ENCODE measurements around the gene ARPC5L. TPM values are rescaled to one million over a fixed set of nuclear protein-coding genes. Genes with fewer than 3 reads are reported as not detected.
A peak's percentile ranks its signal among the peaks of the same experiment; 100 is the strongest.

ARPC5L gene
- total and polyA plus RNA-seq, 2 experiments from 2014 or later, result 35.9 to 87.3 TPM

DNA sequence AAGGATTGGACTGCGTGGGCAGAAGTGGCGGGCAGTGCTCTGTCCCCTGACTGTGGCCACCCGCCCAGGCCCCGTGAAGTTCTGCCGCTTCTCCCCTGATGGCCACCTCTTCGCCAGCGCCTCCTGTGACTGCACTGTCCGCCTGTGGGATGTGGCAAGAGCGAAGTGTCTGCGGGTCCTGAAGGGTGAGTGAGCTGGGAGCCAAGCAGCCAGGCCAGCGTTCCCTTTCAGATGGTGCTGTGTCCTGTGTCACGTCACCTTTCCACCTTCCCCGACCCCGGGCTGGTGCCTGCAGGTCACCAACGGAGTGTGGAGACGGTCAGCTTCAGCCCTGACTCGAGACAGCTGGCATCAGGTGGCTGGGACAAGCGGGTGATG, 6.4 kb upstream of the ARPC5L start:
- no peak overlapping the region for H3K4me3 Mint-ChIP-seq
- H3K4me1 ChIP-seq (ENCODE audit: insufficient read depth), result peaks cover 18% of the 10 kb centered on the region
- no peaks in the 10 kb centered on the region for H3K27me3 ChIP-seq (ENCODE audit: insufficient read depth)
- ATAC-seq (no peak), DNase-seq (ENCODE audit: low spot score) (no peak)
- peaks cover 51% of the 10 kb centered on the region for H3F3A ChIP-seq (replicated peaks; ENCODE audit: low read depth)
- H3K4me1 Mint-ChIP-seq, result peaks cover 26% of the 10 kb centered on the region
- 0 out of 2 replicates have a peak overlapping the region, but pooled peaks have one; percentile 72 for H3K27ac ChIP-seq (ENCODE audit: low read depth)
- no peak overlapping the region for H2AFZ ChIP-seq
- peaks cover 20% of the 10 kb centered on the region for H3K79me2 ChIP-seq (replicated peaks; ENCODE audit: insufficient read depth)
- H4K20me1 ChIP-seq (replicated peaks; ENCODE audit: insufficient read depth), result peaks cover 31% of the 10 kb centered on the region
- peaks cover 3% of the 10 kb centered on the region; the same call in 1 of the 3 replicates for H3K9me3 Mint-ChIP-seq
- peaks cover 25% of the 10 kb centered on the region for H3K27me3 Mint-ChIP-seq (ENCODE audit: insufficient read depth, low read depth, poor library complexity)
- no peak overlapping the region for H3K4me3 ChIP-seq
- no peak overlapping the region for H3K4me2 ChIP-seq
- H3K36me3 Mint-ChIP-seq (ENCODE audit: low read depth), result peaks cover 40% of the 10 kb centered on the region
- no peak for TF ChIP-seq JUNB (IDR thresholded peaks at IDR 0.05; ENCODE audit: unreplicated experiment)
- no peak for TF ChIP-seq EZH2phosphoT487 (IDR thresholded peaks at IDR 0.05; ENCODE audit: unreplicated experiment)
- no peak for TF ChIP-seq CREB1 (CRISPR knock-in tag; IDR thresholded peaks at IDR 0.05; ENCODE audit: low read depth)
- TF ChIP-seq STAT1 (IDR thresholded peaks at IDR 0.05; ENCODE audit: unreplicated experiment), result no peak
- TF ChIP-seq, protein P1, sequence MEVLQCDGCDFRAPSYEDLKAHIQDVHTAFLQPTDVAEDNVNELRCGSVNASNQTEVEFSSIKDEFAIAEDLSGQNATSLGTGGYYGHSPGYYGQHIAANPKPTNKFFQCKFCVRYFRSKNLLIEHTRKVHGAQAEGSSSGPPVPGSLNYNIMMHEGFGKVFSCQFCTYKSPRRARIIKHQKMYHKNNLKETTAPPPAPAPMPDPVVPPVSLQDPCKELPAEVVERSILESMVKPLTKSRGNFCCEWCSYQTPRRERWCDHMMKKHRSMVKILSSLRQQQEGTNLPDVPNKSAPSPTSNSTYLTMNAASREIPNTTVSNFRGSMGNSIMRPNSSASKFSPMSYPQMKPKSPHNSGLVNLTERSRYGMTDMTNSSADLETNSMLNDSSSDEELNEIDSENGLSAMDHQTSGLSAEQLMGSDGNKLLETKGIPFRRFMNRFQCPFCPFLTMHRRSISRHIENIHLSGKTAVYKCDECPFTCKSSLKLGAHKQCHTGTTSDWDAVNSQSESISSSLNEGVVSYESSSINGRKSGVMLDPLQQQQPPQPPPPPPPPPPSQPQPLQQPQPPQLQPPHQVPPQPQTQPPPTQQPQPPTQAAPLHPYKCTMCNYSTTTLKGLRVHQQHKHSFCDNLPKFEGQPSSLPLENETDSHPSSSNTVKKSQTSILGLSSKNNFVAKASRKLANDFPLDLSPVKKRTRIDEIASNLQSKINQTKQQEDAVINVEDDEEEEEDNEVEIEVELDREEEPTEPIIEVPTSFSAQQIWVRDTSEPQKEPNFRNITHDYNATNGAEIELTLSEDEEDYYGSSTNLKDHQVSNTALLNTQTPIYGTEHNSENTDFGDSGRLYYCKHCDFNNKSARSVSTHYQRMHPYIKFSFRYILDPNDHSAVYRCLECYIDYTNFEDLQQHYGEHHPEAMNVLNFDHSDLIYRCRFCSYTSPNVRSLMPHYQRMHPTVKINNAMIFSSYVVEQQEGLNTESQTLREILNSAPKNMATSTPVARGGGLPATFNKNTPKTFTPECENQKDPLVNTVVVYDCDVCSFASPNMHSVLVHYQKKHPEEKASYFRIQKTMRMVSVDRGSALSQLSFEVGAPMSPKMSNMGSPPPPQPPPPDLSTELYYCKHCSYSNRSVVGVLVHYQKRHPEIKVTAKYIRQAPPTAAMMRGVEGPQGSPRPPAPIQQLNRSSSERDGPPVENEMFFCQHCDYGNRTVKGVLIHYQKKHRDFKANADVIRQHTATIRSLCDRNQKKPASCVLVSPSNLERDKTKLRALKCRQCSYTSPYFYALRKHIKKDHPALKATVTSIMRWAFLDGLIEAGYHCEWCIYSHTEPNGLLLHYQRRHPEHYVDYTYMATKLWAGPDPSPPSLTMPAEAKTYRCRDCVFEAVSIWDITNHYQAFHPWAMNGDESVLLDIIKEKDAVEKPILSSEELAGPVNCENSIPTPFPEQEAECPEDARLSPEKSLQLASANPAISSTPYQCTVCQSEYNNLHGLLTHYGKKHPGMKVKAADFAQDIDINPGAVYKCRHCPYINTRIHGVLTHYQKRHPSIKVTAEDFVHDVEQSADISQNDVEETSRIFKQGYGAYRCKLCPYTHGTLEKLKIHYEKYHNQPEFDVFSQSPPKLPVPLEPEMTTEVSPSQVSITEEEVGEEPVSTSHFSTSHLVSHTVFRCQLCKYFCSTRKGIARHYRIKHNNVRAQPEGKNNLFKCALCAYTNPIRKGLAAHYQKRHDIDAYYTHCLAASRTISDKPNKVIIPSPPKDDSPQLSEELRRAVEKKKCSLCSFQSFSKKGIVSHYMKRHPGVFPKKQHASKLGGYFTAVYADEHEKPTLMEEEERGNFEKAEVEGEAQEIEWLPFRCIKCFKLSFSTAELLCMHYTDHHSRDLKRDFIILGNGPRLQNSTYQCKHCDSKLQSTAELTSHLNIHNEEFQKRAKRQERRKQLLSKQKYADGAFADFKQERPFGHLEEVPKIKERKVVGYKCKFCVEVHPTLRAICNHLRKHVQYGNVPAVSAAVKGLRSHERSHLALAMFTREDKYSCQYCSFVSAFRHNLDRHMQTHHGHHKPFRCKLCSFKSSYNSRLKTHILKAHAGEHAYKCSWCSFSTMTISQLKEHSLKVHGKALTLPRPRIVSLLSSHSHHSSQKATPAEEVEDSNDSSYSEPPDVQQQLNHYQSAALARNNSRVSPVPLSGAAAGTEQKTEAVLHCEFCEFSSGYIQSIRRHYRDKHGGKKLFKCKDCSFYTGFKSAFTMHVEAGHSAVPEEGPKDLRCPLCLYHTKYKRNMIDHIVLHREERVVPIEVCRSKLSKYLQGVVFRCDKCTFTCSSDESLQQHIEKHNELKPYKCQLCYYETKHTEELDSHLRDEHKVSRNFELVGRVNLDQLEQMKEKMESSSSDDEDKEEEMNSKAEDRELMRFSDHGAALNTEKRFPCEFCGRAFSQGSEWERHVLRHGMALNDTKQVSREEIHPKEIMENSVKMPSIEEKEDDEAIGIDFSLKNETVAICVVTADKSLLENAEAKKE (CRISPR knock-in tag; IDR thresholded peaks at IDR 0.05), result no peak
- no peak for TF ChIP-seq ZNF331 (CRISPR knock-in tag; IDR thresholded peaks at IDR 0.05; ENCODE audit: low read depth)
- TF ChIP-seq, protein P2, sequence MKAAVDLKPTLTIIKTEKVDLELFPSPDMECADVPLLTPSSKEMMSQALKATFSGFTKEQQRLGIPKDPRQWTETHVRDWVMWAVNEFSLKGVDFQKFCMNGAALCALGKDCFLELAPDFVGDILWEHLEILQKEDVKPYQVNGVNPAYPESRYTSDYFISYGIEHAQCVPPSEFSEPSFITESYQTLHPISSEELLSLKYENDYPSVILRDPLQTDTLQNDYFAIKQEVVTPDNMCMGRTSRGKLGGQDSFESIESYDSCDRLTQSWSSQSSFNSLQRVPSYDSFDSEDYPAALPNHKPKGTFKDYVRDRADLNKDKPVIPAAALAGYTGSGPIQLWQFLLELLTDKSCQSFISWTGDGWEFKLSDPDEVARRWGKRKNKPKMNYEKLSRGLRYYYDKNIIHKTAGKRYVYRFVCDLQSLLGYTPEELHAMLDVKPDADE (IDR thresholded peaks at IDR 0.05), result no peak
- no peak for TF ChIP-seq EZH2 (IDR thresholded peaks at IDR 0.05; ENCODE audit: low read depth, unreplicated experiment)
- no peak for TF ChIP-seq POLR2AphosphoS5 (IDR thresholded peaks at IDR 0.05; ENCODE audit: low read depth)
- TF ChIP-seq, protein P3, sequence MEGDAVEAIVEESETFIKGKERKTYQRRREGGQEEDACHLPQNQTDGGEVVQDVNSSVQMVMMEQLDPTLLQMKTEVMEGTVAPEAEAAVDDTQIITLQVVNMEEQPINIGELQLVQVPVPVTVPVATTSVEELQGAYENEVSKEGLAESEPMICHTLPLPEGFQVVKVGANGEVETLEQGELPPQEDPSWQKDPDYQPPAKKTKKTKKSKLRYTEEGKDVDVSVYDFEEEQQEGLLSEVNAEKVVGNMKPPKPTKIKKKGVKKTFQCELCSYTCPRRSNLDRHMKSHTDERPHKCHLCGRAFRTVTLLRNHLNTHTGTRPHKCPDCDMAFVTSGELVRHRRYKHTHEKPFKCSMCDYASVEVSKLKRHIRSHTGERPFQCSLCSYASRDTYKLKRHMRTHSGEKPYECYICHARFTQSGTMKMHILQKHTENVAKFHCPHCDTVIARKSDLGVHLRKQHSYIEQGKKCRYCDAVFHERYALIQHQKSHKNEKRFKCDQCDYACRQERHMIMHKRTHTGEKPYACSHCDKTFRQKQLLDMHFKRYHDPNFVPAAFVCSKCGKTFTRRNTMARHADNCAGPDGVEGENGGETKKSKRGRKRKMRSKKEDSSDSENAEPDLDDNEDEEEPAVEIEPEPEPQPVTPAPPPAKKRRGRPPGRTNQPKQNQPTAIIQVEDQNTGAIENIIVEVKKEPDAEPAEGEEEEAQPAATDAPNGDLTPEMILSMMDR (conservative IDR thresholded peaks at IDR 0.05; ENCODE audit: low read depth in 2 of 2), result no peak
- TF ChIP-seq NANOG (IDR thresholded peaks at IDR 0.05; ENCODE audit: borderline replicate concordance), result no peak
- no peak for TF ChIP-seq ZNF114 (CRISPR knock-in tag; IDR thresholded peaks at IDR 0.05)
- TF ChIP-seq, protein P4, sequence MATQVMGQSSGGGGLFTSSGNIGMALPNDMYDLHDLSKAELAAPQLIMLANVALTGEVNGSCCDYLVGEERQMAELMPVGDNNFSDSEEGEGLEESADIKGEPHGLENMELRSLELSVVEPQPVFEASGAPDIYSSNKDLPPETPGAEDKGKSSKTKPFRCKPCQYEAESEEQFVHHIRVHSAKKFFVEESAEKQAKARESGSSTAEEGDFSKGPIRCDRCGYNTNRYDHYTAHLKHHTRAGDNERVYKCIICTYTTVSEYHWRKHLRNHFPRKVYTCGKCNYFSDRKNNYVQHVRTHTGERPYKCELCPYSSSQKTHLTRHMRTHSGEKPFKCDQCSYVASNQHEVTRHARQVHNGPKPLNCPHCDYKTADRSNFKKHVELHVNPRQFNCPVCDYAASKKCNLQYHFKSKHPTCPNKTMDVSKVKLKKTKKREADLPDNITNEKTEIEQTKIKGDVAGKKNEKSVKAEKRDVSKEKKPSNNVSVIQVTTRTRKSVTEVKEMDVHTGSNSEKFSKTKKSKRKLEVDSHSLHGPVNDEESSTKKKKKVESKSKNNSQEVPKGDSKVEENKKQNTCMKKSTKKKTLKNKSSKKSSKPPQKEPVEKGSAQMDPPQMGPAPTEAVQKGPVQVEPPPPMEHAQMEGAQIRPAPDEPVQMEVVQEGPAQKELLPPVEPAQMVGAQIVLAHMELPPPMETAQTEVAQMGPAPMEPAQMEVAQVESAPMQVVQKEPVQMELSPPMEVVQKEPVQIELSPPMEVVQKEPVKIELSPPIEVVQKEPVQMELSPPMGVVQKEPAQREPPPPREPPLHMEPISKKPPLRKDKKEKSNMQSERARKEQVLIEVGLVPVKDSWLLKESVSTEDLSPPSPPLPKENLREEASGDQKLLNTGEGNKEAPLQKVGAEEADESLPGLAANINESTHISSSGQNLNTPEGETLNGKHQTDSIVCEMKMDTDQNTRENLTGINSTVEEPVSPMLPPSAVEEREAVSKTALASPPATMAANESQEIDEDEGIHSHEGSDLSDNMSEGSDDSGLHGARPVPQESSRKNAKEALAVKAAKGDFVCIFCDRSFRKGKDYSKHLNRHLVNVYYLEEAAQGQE (IDR thresholded peaks at IDR 0.05; ENCODE audit: unreplicated experiment), result no peak
- H3K36me3 ChIP-seq (ENCODE audit: insufficient read depth), result peaks cover 26% of the 10 kb centered on the region
- H3K9me2 ChIP-seq (ENCODE audit: insufficient read depth), result no peaks in the 10 kb centered on the region
- no peak overlapping the region for H3K27ac Mint-ChIP-seq

All from GM23338 (cell line).